Calu3 (cell line): Measurements from ENCODE around the gene SLIT1. TPM values are rescaled to one million over a fixed set of nuclear protein-coding genes. Genes with fewer than 3 reads are reported as not detected.
"Not testable (repeated sequence)": the region's sequence is repeated elsewhere in the genome, so short reads cannot be mapped to it uniquely, and the experiment has no call there.

Experiments used
- BruUV-seq: library from RNA; stranded (reverse); fragments of 400-500 nt; replicated peaks from 2 replicates; lab custom pipeline; 2021; lab: Mats Ljungman, UMichigan
- CTCF ChIA-PET: fragments of 300-600 bp; sonication (Branson Sonifier 250); formaldehyde crosslinking; loops from one replicate; lab custom pipeline; 2022; ENCODE audit warnings: antibody characterized with exemption; lab: Charles Lee
- DNase-seq: peaks from one replicate; pipeline ENCODE4 v3.0.0; 2022
- H3K27ac Mint-ChIP-seq: one replicate; pipeline ENCODE4 v1.8.0; 2022; ENCODE audit warnings: mixed read lengths; ENCODE audit not compliant: unreplicated experiment
- H3K27me3 Mint-ChIP-seq: one replicate; pipeline ENCODE4 v1.8.0; 2022; ENCODE audit warnings: mixed read lengths; ENCODE audit not compliant: unreplicated experiment
- H3K36me3 Mint-ChIP-seq: one replicate; pipeline ENCODE4 v1.8.0; 2022; ENCODE audit warnings: mild to moderate bottlenecking, moderate library complexity, mixed read lengths; ENCODE audit not compliant: insufficient read depth, unreplicated experiment
- H3K4me1 Mint-ChIP-seq: one replicate; pipeline ENCODE4 v1.8.0; 2022; ENCODE audit warnings: mild to moderate bottlenecking, low read depth, mixed read lengths; ENCODE audit not compliant: unreplicated experiment
- H3K4me3 Mint-ChIP-seq: one replicate; pipeline ENCODE4 v1.8.0; 2022; ENCODE audit warnings: mild to moderate bottlenecking, low read depth, moderate library complexity, mixed read lengths; ENCODE audit not compliant: unreplicated experiment
- H3K9me3 Mint-ChIP-seq: one replicate; pipeline ENCODE4 v1.8.0; 2022; ENCODE audit warnings: low read depth, mixed read lengths; ENCODE audit not compliant: unreplicated experiment
- intact Hi-C: fragments of 100-400 bp; cut with micrococcal nuclease; formaldehyde crosslinking; loops from one replicate; pipeline ENCODE4 v1.10.0; 2022; ENCODE audit not compliant: unreplicated experiment
- total RNA-seq: library from RNA; stranded (reverse); gene quantifications from 2 replicates; pipeline ENCODE4 v1.2.3, GENCODE V29; 2022
- TF ChIP-seq, protein P1 (sequence below): fragments of 200-600 bp; IDR thresholded peaks from one replicate; pipeline ENCODE4 v1.8.0; 2022; ENCODE audit warnings: antibody characterized with exemption; ENCODE audit not compliant: unreplicated experiment

SLIT1 gene
- total RNA-seq, 1 experiment from 2014 or later, result not detected

DNA sequence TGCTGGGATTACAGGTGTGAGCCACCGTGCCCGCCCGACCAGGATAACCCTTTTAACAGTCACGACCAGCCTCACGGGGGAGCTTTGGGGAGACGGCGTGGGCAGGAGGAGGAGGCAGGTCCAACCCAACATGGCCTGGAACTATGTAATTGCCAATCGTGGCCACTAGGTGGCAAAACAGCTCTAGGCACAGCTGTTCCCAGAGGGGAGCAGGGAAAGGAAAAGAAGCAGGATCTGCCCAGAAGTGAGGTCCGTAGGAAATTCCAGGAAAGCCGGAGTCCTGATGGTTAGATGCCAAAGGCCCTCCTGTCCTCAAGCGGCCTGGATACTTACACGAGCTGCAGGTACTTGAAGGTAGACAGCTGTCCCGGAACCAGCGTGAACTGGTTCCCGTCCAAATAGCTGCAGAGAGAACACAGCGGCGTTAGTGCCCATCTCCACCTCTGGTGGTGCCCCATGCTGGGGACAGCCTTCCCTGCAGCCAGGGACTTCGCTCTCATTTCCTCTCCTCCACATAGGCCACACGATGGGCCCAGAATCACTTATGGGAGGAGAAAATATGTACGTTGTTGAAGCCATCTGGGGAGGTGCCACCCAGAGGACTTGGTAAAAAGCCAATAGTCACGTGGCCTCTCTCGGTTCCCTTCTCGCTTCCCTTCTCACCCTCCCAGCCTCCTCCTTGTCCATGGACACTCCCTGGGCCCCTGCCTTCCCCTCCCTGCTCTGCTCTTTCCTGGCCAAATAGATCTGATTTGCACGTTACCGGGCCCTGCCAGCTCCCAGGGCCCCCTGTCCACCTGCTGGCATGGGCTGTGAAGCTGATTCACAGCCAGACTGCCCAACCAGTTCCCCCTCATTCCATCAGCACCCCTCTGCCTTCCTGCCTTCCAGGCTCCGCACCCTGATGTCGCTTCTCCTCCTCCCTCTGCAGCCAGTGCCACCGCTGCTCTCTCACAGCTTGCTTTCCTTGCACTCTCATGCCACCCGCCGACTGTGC lies 148.1 kb downstream of the SLIT1 start:
- intact Hi-C loops, result loop anchor here (10.0 kb wide), 1 partner anchor 77 kb away; no protein-coding TSS in a partner anchor
- TF ChIP-seq, protein P1, sequence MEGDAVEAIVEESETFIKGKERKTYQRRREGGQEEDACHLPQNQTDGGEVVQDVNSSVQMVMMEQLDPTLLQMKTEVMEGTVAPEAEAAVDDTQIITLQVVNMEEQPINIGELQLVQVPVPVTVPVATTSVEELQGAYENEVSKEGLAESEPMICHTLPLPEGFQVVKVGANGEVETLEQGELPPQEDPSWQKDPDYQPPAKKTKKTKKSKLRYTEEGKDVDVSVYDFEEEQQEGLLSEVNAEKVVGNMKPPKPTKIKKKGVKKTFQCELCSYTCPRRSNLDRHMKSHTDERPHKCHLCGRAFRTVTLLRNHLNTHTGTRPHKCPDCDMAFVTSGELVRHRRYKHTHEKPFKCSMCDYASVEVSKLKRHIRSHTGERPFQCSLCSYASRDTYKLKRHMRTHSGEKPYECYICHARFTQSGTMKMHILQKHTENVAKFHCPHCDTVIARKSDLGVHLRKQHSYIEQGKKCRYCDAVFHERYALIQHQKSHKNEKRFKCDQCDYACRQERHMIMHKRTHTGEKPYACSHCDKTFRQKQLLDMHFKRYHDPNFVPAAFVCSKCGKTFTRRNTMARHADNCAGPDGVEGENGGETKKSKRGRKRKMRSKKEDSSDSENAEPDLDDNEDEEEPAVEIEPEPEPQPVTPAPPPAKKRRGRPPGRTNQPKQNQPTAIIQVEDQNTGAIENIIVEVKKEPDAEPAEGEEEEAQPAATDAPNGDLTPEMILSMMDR, result peak; percentile 77
- H3K4me3 Mint-ChIP-seq, result peak overlapping the region; percentile 38
- CTCF ChIA-PET, result interaction anchor here (0.6 to 2.1 kb wide), 15 partner anchors 12 to 174 kb away, joined by 3 to 19 read pairs (median 4); no protein-coding TSS in a partner anchor
- no peaks in the 10 kb centered on the region for H3K9me3 Mint-ChIP-seq
- peak; percentile 81 for DNase-seq
- no TSS peak for BruUV-seq
- peaks cover 5% of the 10 kb centered on the region for H3K36me3 Mint-ChIP-seq
- peak overlapping the region; percentile 7 for H3K27ac Mint-ChIP-seq
- peaks cover 29% of the 10 kb centered on the region for H3K27me3 Mint-ChIP-seq
- H3K4me1 Mint-ChIP-seq, result peaks cover 28% of the 10 kb centered on the region

DNA sequence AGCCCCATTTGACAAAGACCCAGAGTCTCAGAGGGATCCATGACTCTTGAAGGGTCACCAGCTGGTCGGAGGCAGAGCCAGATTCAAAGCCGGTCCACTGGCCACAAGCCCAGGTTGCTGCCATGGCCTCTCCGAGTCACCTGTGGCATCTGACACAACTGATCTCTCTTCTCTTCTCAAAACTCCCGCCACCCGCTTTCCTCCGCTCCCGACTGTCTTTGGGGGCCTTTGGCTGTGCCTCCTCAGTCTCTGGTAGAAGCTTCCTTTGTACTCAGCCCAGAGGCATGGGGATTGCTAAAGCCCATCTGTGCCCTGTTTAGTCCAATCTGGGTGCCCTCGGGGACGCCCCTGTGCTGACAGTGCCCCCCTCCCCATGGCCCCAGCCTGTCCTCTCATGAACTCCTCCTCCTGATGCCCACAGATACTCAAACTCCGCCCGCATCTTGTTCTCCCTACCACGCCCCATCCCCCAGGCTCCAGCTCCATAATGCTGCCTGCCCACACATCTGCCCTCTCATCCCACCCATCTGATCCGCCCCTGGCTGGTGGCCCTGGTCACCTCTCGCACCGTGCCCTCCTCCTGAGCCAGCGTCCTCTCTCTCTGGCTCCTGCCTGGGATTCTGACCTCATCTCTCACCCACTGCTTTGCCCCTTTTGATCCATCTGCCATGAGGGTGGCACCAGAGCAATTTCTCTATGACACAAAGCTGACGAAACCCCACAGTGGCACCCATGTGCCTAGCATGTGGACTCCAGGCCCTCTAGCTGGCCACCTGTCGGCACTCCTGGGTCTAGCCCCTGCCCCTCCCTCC lies 150.6 kb downstream of the SLIT1 start:
- TF ChIP-seq, protein P1, result no peak
- H3K4me3 Mint-ChIP-seq, result no peak overlapping the region
- peaks cover 31% of the 10 kb centered on the region for H3K27me3 Mint-ChIP-seq
- intact Hi-C loops, result loop anchor here (10.0 kb wide), 1 partner anchor 80 kb away; no protein-coding TSS in a partner anchor
- peaks cover 28% of the 10 kb centered on the region for H3K4me1 Mint-ChIP-seq
- no peak for DNase-seq
- CTCF ChIA-PET, result no interaction called here
- BruUV-seq, result no TSS peak
- H3K9me3 Mint-ChIP-seq, result no peaks in the 10 kb centered on the region
- peaks cover 5% of the 10 kb centered on the region for H3K36me3 Mint-ChIP-seq
- H3K27ac Mint-ChIP-seq, result no peak overlapping the region

DNA sequence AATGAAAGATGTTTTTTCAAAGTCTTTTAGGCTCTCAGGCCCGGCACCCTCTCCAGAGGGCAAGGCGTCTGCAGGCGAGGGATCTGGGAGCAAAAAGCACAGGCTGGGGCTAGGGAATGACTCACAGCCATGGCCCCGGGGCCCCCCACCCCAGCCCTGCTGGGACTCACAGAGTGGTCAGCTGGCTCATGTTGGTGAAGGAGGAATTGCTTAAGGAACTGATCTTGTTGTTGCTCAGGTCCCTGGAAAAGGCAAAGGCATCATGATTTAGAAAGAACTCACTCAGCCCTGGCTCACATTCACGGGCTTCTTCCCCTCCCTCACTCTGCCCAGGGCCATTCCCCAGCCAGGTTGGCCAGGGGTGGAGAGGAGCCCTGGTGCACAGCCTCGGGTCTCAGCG lies 151.5 kb downstream of the SLIT1 start:
- Mint-ChIP-seq H3K27me3 (peaks cover 39% of the 10 kb centered on the region), H3K36me3 (peaks cover 5% of the 10 kb centered on the region), H3K27ac (no peak overlapping the region), H3K9me3 (no peaks in the 10 kb centered on the region), H3K4me1 (peaks cover 28% of the 10 kb centered on the region), H3K4me3 (no peak overlapping the region)
- CTCF ChIA-PET, result no interaction called here
- no TSS peak for BruUV-seq
- no peak for DNase-seq
- intact Hi-C loops, result loop anchor here (10.0 kb wide), 1 partner anchor 80 kb away; no protein-coding TSS in a partner anchor
- TF ChIP-seq, protein P1, result no peak

DNA sequence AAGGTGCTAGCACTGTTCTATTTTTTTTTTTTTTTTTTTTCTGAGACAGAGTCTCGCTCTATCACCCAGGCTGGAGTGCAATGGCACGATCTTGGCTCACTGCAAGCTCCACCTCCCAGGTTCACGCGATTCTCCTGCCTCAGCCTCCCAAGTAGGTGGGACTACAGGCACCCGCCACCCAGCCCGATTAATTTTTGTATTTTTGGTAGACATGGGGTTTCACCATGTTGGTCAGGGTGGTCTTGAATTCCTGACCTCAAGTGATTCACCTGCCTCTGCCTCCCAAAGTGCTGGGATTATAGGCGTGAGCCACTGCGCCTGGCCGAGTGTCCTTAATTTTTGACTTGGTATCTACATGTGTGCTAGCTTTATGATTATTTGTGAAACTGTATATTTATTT lies 151.9 kb downstream of the SLIT1 start:
- BruUV-seq, H3K27ac Mint-ChIP-seq, H3K4me3 Mint-ChIP-seq, DNase-seq, CTCF ChIA-PET, H3K36me3 Mint-ChIP-seq, H3K9me3 Mint-ChIP-seq: not testable (repeated sequence)
- H3K4me1 Mint-ChIP-seq, result peaks cover 28% of the 10 kb centered on the region
- intact Hi-C loops, result loop anchor here (10.0 kb wide), 1 partner anchor 81 kb away; no protein-coding TSS in a partner anchor
- peaks cover 44% of the 10 kb centered on the region for H3K27me3 Mint-ChIP-seq
